Measurements from ENCODE around the gene ZNF333. TPM values are rescaled to one million over a fixed set of nuclear protein-coding genes. Genes with fewer than 3 reads are reported as not detected.

The ZNF333 gene
- total RNA-seq, 1 donor from 2014 or later = 33.6 TPM

DNA sequence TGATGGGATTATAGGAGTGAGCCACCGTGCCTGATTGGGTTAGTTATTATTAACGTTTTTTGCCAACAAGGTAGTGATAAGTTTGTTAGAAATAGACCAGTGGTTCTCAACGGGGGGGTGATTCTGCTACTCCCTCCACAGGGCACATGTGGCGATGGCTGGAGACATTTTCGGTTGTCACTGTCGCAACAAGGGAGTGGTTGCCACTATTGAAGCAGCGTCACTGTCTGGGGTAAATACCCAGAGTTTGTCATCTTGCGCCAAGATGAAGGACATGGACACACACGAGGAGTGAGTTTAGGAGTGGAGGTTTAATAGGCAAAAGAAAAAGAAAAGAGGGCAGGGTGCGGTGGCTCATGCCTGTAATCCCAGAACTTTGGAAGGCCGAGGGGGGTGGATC is 34.1 kb upstream of the ZNF333 start:
- H3K27ac Mint-ChIP-seq = no peak overlapping the region
- TF ChIP-seq CTCF (IDR thresholded peaks at IDR 0.05; ENCODE audit: unreplicated experiment) = no peak
- H3K4me3 Mint-ChIP-seq = no peak overlapping the region
- H3K27me3 Mint-ChIP-seq (ENCODE audit: low read depth) = no peaks in the 10 kb centered on the region
- no peak for DNase-seq (ENCODE audit: low spot score in 2 of 2, unreplicated experiment in 2 of 2)
- H3K36me3 Mint-ChIP-seq = no peaks in the 10 kb centered on the region
- H3K9me3 Mint-ChIP-seq = peaks cover 23% of the 10 kb centered on the region
- H3K4me1 Mint-ChIP-seq = no peaks in the 10 kb centered on the region

GRCh38 chr19:14659874-14660489 is 29.9 kb upstream of the ZNF333 start:
- DNase-seq (ENCODE audit: low spot score in 2 of 2, unreplicated experiment in 2 of 2) = no peak
- H3K4me1 Mint-ChIP-seq = no peaks in the 10 kb centered on the region
- peaks cover 19% of the 10 kb centered on the region for H3K9me3 Mint-ChIP-seq
- no peak overlapping the region for H3K27ac Mint-ChIP-seq
- no peak overlapping the region for H3K4me3 Mint-ChIP-seq
- H3K36me3 Mint-ChIP-seq = peaks cover 2% of the 10 kb centered on the region
- TF ChIP-seq CTCF (IDR thresholded peaks at IDR 0.05; ENCODE audit: unreplicated experiment) = no peak
- no peaks in the 10 kb centered on the region for H3K27me3 Mint-ChIP-seq (ENCODE audit: low read depth)

GRCh38 chr19:14661372-14661924 is 28.4 kb upstream of the ZNF333 start:
- peaks cover 2% of the 10 kb centered on the region for H3K36me3 Mint-ChIP-seq
- H3K27me3 Mint-ChIP-seq (ENCODE audit: low read depth) = no peaks in the 10 kb centered on the region
- no peak overlapping the region for H3K4me3 Mint-ChIP-seq
- H3K27ac Mint-ChIP-seq = no peak overlapping the region
- no peaks in the 10 kb centered on the region for H3K4me1 Mint-ChIP-seq
- peaks cover 13% of the 10 kb centered on the region for H3K9me3 Mint-ChIP-seq
- no peak for TF ChIP-seq CTCF (IDR thresholded peaks at IDR 0.05; ENCODE audit: unreplicated experiment)
- DNase-seq (ENCODE audit: low spot score in 2 of 2, unreplicated experiment in 2 of 2) = no peak

DNA sequence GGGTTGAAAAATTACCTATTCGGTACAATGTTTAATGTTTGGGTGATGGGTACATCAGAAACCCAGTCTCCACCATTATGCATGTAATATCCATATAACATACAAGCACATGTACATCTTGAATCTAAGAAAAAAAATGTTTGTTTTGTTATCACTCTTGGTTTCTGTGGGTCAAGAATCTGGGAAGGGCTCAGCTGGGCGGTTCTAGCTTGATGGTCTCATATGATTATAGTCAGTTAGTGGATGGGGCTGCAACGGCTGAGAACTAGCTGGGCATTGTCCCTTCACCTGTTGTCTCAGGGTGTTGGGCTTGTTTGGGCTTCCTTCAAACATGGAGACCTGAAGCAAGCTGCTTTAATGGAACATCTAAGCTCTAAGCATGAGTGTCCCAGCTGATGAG is 19.9 kb upstream of the ZNF333 start:
- H3K27me3 Mint-ChIP-seq (ENCODE audit: low read depth) = no peaks in the 10 kb centered on the region
- peaks cover 34% of the 10 kb centered on the region for H3K9me3 Mint-ChIP-seq

DNA sequence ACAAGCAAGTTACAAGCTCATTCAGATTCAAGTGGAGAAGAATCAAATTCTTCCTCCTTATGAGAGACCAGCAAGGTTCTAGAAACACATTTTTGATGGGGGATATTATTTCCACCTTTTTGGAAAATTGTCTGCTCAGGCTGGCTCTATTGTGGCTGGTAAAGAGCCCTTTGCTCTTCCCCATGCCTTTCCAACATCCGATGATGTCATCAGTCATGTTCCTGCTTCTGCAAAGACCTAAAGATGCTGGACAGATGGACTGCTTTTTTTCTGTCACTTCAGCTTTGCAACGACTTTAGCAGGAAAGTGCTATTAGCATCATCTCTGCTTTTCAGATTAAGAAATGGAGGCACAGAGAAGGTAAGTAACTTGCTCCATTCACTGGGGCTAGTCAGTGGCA is 19.4 kb upstream of the ZNF333 start:
- DNase-seq (ENCODE audit: low spot score in 2 of 2, unreplicated experiment in 2 of 2) = no peak
- Mint-ChIP-seq H3K27me3 (ENCODE audit: low read depth) (no peaks in the 10 kb centered on the region), H3K4me3 (no peak overlapping the region), H3K9me3 (peaks cover 35% of the 10 kb centered on the region), H3K36me3 (no peaks in the 10 kb centered on the region), H3K27ac (no peak overlapping the region), H3K4me1 (no peaks in the 10 kb centered on the region)
- TF ChIP-seq CTCF (IDR thresholded peaks at IDR 0.05; ENCODE audit: unreplicated experiment) = no peak

More for the DNA sequence above, 19.9 kb upstream of the ZNF333 start:
- no peaks in the 10 kb centered on the region for H3K4me1 Mint-ChIP-seq
- TF ChIP-seq CTCF (IDR thresholded peaks at IDR 0.05; ENCODE audit: unreplicated experiment) = no peak
- H3K4me3 Mint-ChIP-seq = no peak overlapping the region
- H3K27ac Mint-ChIP-seq = no peak overlapping the region
- DNase-seq (ENCODE audit: low spot score in 2 of 2, unreplicated experiment in 2 of 2) = no peak
- H3K36me3 Mint-ChIP-seq = no peaks in the 10 kb centered on the region
